ENCODE data around the gene CKAP5.

Gene CKAP5

DNA sequence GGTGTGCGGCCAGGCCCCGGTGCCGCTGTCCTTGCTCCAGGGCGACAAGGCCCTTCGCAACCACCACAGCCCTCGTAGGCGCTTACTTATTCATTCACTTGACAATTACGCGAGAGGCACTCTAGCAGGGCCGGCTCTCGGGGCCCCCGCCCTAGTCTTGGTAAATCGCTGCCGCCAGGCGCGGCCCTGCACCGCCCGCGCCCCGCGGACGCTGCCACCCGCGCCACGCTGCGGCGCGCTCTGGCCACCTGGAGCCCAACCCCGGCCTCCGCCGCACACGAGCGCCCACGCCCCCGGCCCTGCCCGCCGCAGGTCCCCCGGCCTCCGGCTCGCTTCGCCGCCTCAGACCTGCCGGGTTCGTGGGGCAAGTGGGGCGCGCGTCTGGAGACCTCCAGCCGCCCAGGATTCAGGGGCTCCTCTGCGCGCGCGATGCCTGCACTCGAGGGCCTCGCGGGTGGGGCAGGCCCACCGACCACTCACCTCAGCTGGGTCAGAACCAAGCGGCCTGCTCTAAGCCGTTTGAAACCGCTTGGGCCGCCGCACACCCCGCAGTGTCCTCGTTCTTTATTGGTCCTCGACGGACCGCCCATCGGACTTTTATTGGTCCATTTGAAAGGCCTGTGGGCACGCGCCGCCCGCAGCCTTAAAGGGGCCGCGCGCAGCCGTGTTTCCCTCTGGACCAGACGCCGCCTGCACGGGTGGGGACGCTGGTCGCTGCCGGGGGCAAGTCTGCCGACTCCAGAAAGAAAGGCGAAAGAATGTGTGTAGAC is at the start of gene CKAP5:
Gene CKAP5, minus strand, starts transcription at position 541 of the 770 bp plus-strand sequence. CDS start 25,049 bp downstream, outside the sequence.
- no peaks in the 10 kb centered on the region for H3K9me2 ChIP-seq (replicated peaks; ENCODE audit: insufficient read depth, low read length)
- TF ChIP-seq EZH2phosphoT487 (conservative IDR thresholded peaks at IDR 0.05; ENCODE audit: low read length), result no peak
- TF ChIP-seq, protein P1, sequence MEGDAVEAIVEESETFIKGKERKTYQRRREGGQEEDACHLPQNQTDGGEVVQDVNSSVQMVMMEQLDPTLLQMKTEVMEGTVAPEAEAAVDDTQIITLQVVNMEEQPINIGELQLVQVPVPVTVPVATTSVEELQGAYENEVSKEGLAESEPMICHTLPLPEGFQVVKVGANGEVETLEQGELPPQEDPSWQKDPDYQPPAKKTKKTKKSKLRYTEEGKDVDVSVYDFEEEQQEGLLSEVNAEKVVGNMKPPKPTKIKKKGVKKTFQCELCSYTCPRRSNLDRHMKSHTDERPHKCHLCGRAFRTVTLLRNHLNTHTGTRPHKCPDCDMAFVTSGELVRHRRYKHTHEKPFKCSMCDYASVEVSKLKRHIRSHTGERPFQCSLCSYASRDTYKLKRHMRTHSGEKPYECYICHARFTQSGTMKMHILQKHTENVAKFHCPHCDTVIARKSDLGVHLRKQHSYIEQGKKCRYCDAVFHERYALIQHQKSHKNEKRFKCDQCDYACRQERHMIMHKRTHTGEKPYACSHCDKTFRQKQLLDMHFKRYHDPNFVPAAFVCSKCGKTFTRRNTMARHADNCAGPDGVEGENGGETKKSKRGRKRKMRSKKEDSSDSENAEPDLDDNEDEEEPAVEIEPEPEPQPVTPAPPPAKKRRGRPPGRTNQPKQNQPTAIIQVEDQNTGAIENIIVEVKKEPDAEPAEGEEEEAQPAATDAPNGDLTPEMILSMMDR (IDR thresholded peaks at IDR 0.05; ENCODE audit: insufficient read depth, low read length, poor library complexity, severe bottlenecking), result no peak
- peaks cover 49% of the 10 kb centered on the region for H3K79me2 ChIP-seq (ENCODE audit: insufficient read depth, low read length)
- no peaks in the 10 kb centered on the region for H3F3A ChIP-seq (ENCODE audit: insufficient read depth)
- no peaks in the 10 kb centered on the region for H3K27me3 ChIP-seq (ENCODE audit: low read length)
- no peaks in the 10 kb centered on the region for H4K20me1 ChIP-seq (ENCODE audit: low read depth, low read length)
- H3K9me3 ChIP-seq (ENCODE audit: insufficient read depth, low read length), result no peaks in the 10 kb centered on the region
- peak within 1 kb of the TSS; percentile 58 for H3K4me3 ChIP-seq (ENCODE audit: insufficient read depth, low read length, poor library complexity, severe bottlenecking)
- peak within 1 kb of the TSS; percentile 82 for H3K4me2 ChIP-seq (ENCODE audit: low read depth, low read length, poor library complexity, severe bottlenecking)
- H3K9ac ChIP-seq (ENCODE audit: low read length), result peak within 1 kb of the TSS; percentile 61
- no peaks in the 10 kb centered on the region for H3K36me3 ChIP-seq (ENCODE audit: low read length)
- H3K27ac ChIP-seq (ENCODE audit: low read depth, low read length), result peak within 1 kb of the TSS; percentile 61
- peak within 1 kb of the TSS; percentile 70 for H2AFZ ChIP-seq (ENCODE audit: low read depth, low read length, severe bottlenecking)

DNA sequence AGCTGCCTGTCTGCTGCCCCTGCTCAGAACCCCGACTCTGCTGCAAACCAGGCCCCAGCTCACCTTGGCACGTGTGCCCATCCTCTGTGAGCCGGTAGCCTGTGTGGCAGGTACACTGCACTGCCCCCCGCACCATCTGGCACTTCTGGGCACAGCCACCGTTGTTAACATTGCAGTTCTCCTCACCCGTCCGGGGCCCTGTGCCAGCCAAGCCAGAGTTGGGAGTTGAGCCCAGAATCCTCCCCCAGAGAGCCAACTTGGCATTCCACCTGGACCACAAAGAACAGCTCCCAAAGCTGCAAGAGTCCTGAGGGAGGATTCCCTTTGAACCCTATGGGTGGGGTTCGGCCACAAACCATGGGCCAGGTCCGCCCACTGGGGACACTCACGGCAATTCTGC is 49.7 kb upstream of the CKAP5 start:
- H3K27me3 ChIP-seq (ENCODE audit: low read length), result no peaks in the 10 kb centered on the region
- no peaks in the 10 kb centered on the region for H3F3A ChIP-seq (ENCODE audit: insufficient read depth)
- H3K79me2 ChIP-seq (ENCODE audit: insufficient read depth, low read length), result no peaks in the 10 kb centered on the region
- no peak overlapping the region for H3K4me3 ChIP-seq (ENCODE audit: insufficient read depth, low read length, poor library complexity, severe bottlenecking)
- H3K4me2 ChIP-seq (ENCODE audit: low read depth, low read length, poor library complexity, severe bottlenecking), result no peak overlapping the region
- no peaks in the 10 kb centered on the region for H3K9me2 ChIP-seq (replicated peaks; ENCODE audit: insufficient read depth, low read length)
- no peak overlapping the region for H3K27ac ChIP-seq (ENCODE audit: low read depth, low read length)
- no peak for TF ChIP-seq EZH2phosphoT487 (conservative IDR thresholded peaks at IDR 0.05; ENCODE audit: low read length)
- TF ChIP-seq, protein P1 (IDR thresholded peaks at IDR 0.05; ENCODE audit: insufficient read depth, low read length, poor library complexity, severe bottlenecking), result no peak
- H3K36me3 ChIP-seq (ENCODE audit: low read length), result no peaks in the 10 kb centered on the region
- no peaks in the 10 kb centered on the region for H4K20me1 ChIP-seq (ENCODE audit: low read depth, low read length)
- no peak overlapping the region for H2AFZ ChIP-seq (ENCODE audit: low read depth, low read length, severe bottlenecking)
- no peaks in the 10 kb centered on the region for H3K9me3 ChIP-seq (ENCODE audit: insufficient read depth, low read length)
- H3K9ac ChIP-seq (ENCODE audit: low read length), result no peak overlapping the region

DNA sequence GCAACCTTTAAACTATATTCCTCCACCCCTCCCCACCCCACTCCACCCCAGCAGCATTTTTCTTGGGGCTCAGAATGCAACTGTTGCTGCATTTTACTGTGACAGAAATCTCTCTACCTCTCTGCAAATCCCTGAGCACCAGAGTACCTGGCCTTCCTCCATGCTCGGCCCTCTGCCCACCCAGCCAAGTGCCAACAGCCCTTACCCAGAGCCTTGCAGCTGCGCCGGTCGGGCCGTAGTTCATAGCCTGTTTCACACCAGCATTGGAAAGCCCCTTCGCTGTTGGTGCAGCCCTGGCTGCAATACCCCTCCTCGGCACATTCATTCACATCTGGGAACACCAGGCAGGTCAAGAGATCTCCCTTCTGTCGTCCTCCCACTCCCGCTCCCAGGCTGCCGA is 48.9 kb upstream of the CKAP5 start:
- no peak overlapping the region for H3K4me2 ChIP-seq (ENCODE audit: low read depth, low read length, poor library complexity, severe bottlenecking)
- H3K9ac ChIP-seq (ENCODE audit: low read length), result no peak overlapping the region
- no peaks in the 10 kb centered on the region for H4K20me1 ChIP-seq (ENCODE audit: low read depth, low read length)
- H3K79me2 ChIP-seq (ENCODE audit: insufficient read depth, low read length), result no peaks in the 10 kb centered on the region
- no peaks in the 10 kb centered on the region for H3K36me3 ChIP-seq (ENCODE audit: low read length)
- no peaks in the 10 kb centered on the region for H3K9me3 ChIP-seq (ENCODE audit: insufficient read depth, low read length)
- H3K27ac ChIP-seq (ENCODE audit: low read depth, low read length), result no peak overlapping the region
- no peaks in the 10 kb centered on the region for H3K9me2 ChIP-seq (replicated peaks; ENCODE audit: insufficient read depth, low read length)
- H3K27me3 ChIP-seq (ENCODE audit: low read length), result no peaks in the 10 kb centered on the region
- no peak overlapping the region for H3K4me3 ChIP-seq (ENCODE audit: insufficient read depth, low read length, poor library complexity, severe bottlenecking)
- no peak overlapping the region for H2AFZ ChIP-seq (ENCODE audit: low read depth, low read length, severe bottlenecking)
- TF ChIP-seq EZH2phosphoT487 (conservative IDR thresholded peaks at IDR 0.05; ENCODE audit: low read length), result no peak
- TF ChIP-seq, protein P1 (IDR thresholded peaks at IDR 0.05; ENCODE audit: insufficient read depth, low read length, poor library complexity, severe bottlenecking), result no peak
- no peaks in the 10 kb centered on the region for H3F3A ChIP-seq (ENCODE audit: insufficient read depth)

All from SU-DHL-6 (cell line).